Measurements from ENCODE around the gene MAN2B2.

Gene MAN2B2

DNA sequence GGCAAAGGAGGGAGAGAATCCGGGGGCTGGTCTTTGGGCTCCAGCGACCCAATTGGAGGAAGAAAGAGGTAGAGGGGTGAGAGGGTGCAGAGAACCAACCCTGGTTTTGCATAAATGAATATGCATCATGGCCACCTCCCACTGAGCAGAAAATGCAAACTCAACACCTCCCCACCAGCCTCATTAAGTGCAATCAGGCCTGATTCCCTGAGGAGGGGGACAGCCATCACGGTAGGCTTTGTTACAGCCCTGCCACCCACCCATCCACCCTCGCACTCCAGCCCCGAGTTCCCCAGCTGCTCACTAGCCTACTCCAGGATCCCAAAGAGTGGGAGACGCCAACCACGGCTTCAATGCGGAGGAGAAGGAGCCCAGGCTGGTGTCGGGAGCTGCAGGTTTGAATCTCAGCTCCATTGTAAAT, 48.3 kb upstream of the MAN2B2 start:
- H3K9me3 ChIP-seq (ENCODE audit: insufficient read depth, low read length) = no peaks in the 10 kb centered on the region
- no peaks in the 10 kb centered on the region for H3K79me2 ChIP-seq (ENCODE audit: insufficient read depth, low read length)
- no peaks in the 10 kb centered on the region for H3K36me3 ChIP-seq (ENCODE audit: low read length)
- no peak overlapping the region for H2AFZ ChIP-seq (ENCODE audit: low read depth, low read length, severe bottlenecking)
- no peak overlapping the region for H3K27ac ChIP-seq (ENCODE audit: low read depth, low read length)
- no peak overlapping the region for H3K4me2 ChIP-seq (ENCODE audit: low read depth, low read length, poor library complexity, severe bottlenecking)
- H3K4me3 ChIP-seq (ENCODE audit: insufficient read depth, low read length, poor library complexity, severe bottlenecking) = no peak overlapping the region
- no peaks in the 10 kb centered on the region for H3K27me3 ChIP-seq (ENCODE audit: low read length)
- H3F3A ChIP-seq (ENCODE audit: insufficient read depth) = no peaks in the 10 kb centered on the region
- TF ChIP-seq, protein P1, sequence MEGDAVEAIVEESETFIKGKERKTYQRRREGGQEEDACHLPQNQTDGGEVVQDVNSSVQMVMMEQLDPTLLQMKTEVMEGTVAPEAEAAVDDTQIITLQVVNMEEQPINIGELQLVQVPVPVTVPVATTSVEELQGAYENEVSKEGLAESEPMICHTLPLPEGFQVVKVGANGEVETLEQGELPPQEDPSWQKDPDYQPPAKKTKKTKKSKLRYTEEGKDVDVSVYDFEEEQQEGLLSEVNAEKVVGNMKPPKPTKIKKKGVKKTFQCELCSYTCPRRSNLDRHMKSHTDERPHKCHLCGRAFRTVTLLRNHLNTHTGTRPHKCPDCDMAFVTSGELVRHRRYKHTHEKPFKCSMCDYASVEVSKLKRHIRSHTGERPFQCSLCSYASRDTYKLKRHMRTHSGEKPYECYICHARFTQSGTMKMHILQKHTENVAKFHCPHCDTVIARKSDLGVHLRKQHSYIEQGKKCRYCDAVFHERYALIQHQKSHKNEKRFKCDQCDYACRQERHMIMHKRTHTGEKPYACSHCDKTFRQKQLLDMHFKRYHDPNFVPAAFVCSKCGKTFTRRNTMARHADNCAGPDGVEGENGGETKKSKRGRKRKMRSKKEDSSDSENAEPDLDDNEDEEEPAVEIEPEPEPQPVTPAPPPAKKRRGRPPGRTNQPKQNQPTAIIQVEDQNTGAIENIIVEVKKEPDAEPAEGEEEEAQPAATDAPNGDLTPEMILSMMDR (IDR thresholded peaks at IDR 0.05; ENCODE audit: insufficient read depth, low read length, poor library complexity, severe bottlenecking) = no peak
- no peak for TF ChIP-seq EZH2phosphoT487 (conservative IDR thresholded peaks at IDR 0.05; ENCODE audit: low read length)
- H4K20me1 ChIP-seq (ENCODE audit: low read depth, low read length) = no peaks in the 10 kb centered on the region
- H3K9me2 ChIP-seq (replicated peaks; ENCODE audit: insufficient read depth, low read length) = no peaks in the 10 kb centered on the region
- no peak overlapping the region for H3K9ac ChIP-seq (ENCODE audit: low read length)

DNA sequence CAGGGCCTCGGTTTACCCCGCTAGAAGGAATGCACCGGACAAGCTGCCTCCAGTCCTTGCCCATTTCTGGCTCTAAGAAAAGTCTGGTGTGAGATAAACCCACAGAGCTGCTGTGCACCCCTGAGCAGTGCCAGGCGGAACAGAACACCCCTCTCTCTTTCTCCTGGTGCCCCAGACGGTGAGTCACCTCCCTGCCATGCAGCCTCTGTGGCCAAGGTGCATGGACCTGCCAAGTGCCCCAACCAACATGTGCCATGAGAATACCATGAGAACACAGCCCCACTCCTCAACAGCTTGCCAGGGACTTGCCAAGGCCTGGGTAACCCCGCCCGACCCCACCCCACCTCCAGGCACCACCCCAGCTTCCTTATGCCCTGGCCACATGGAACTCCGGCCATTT, 47.7 kb upstream of the MAN2B2 start:
- H3K27ac ChIP-seq (ENCODE audit: low read depth, low read length) = no peak overlapping the region
- no peaks in the 10 kb centered on the region for H3K36me3 ChIP-seq (ENCODE audit: low read length)
- H3K9me3 ChIP-seq (ENCODE audit: insufficient read depth, low read length) = no peaks in the 10 kb centered on the region
- H3F3A ChIP-seq (ENCODE audit: insufficient read depth) = no peaks in the 10 kb centered on the region
- no peak overlapping the region for H2AFZ ChIP-seq (ENCODE audit: low read depth, low read length, severe bottlenecking)
- no peak overlapping the region for H3K4me2 ChIP-seq (ENCODE audit: low read depth, low read length, poor library complexity, severe bottlenecking)
- H3K4me3 ChIP-seq (ENCODE audit: insufficient read depth, low read length, poor library complexity, severe bottlenecking) = no peak overlapping the region
- TF ChIP-seq, protein P1 (IDR thresholded peaks at IDR 0.05; ENCODE audit: insufficient read depth, low read length, poor library complexity, severe bottlenecking) = no peak
- no peak for TF ChIP-seq EZH2phosphoT487 (conservative IDR thresholded peaks at IDR 0.05; ENCODE audit: low read length)
- H3K79me2 ChIP-seq (ENCODE audit: insufficient read depth, low read length) = no peaks in the 10 kb centered on the region
- no peak overlapping the region for H3K9ac ChIP-seq (ENCODE audit: low read length)
- H3K9me2 ChIP-seq (replicated peaks; ENCODE audit: insufficient read depth, low read length) = no peaks in the 10 kb centered on the region
- no peaks in the 10 kb centered on the region for H3K27me3 ChIP-seq (ENCODE audit: low read length)
- no peaks in the 10 kb centered on the region for H4K20me1 ChIP-seq (ENCODE audit: low read depth, low read length)

DNA sequence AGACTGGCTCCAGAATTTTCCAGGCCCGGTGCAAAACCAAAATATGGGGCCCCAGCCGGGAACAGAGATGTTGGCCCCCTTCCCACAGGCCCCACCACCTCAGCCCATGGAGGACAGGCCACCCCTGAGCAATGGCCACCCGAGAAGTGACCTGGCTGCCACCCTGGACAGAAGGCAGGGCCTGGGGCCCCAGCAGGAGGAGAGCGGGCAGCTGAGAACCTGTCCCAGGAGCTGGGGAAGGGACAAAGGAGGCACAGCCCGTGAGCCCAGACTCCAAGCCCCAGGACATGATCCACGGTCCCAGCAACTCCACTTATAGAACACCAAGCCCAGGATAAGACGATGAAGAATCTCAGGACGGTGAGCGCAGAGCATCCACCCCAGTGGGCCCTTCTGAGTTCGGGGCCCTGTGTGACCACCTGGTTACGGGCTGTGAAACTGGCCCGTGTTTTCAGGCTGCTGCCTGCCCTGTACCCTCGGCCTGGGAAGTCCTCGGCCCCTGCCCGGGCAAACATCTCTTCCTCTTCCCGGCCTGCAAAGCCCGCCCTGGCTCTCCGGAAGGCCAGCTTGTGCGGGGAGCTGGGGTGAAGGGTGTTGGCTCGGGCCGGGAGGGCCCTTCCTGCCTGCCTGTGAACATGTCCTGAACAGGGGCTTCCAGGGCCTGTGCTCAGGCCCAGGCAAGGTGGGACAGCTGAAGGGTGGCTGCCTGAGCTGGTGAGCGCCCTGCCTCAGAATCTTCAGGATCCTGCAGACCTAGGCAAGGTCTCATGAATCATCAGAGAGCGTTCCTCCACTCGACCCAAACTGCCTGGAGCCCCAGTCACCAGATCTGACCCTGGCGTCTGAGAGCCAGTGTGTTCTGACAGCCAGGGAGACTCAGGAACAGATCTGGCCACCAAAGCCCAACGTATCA, 47.0 kb upstream of the MAN2B2 start:
- Histone ChIP-seq H4K20me1 (ENCODE audit: low read depth, low read length) (no peaks in the 10 kb centered on the region), H3K9ac (ENCODE audit: low read length) (no peak overlapping the region), H3K27ac (ENCODE audit: low read depth, low read length) (no peak overlapping the region), H3K9me2 (replicated peaks; ENCODE audit: insufficient read depth, low read length) (no peaks in the 10 kb centered on the region), H3K4me2 (ENCODE audit: low read depth, low read length, poor library complexity, severe bottlenecking) (no peak overlapping the region), H3K79me2 (ENCODE audit: insufficient read depth, low read length) (no peaks in the 10 kb centered on the region), H3K27me3 (ENCODE audit: low read length) (no peaks in the 10 kb centered on the region), H2AFZ (ENCODE audit: low read depth, low read length, severe bottlenecking) (no peak overlapping the region), H3K9me3 (ENCODE audit: insufficient read depth, low read length) (no peaks in the 10 kb centered on the region), H3K4me3 (ENCODE audit: insufficient read depth, low read length, poor library complexity, severe bottlenecking) (no peak overlapping the region), H3F3A (ENCODE audit: insufficient read depth) (no peaks in the 10 kb centered on the region), H3K36me3 (ENCODE audit: low read length) (no peaks in the 10 kb centered on the region)
- TF ChIP-seq EZH2phosphoT487 (conservative IDR thresholded peaks at IDR 0.05; ENCODE audit: low read length) = no peak
- TF ChIP-seq, protein P1 (IDR thresholded peaks at IDR 0.05; ENCODE audit: insufficient read depth, low read length, poor library complexity, severe bottlenecking) = no peak
